ENCODE results near the gene GFAP. TPM values are rescaled to one million over a fixed set of nuclear protein-coding genes. Genes with fewer than 3 reads are reported as not detected.
A peak's percentile ranks its signal among the peaks of the same experiment; 100 is the strongest.
"Not testable (repeated sequence)": the region's sequence is repeated elsewhere in the genome, so short reads cannot be mapped to it uniquely, and the experiment has no call there.

Gene GFAP
- total RNA-seq, 4 donors from 2014 or later, result 1.4 to 4.1 (median 2.9) TPM

GRCh38 chr17:44952946-44953475 lies 37.7 kb upstream of the GFAP start:
- no peak for ATAC-seq (ENCODE audit: low FRiP score)

GRCh38 chr17:44948315-44948795 lies 33.1 kb upstream of the GFAP start:
- no peak for ATAC-seq (ENCODE audit: low FRiP score)
- TF ChIP-seq CTCF (IDR thresholded peaks at IDR 0.05), result no peak
- DNase-seq (ENCODE audit: low spot score), result no peak

More at GRCh38 chr17:44952946-44953475, 37.7 kb upstream of the GFAP start:
- TF ChIP-seq CTCF (IDR thresholded peaks at IDR 0.05), result no peak
- DNase-seq (ENCODE audit: low spot score), result no peak

- ATAC-seq (ENCODE audit: low FRiP score) (peak; percentile 97), DNase-seq (ENCODE audit: low spot score) (peak; percentile 81)
- TF ChIP-seq CTCF (IDR thresholded peaks at IDR 0.05), result no peak
Measured at GRCh38 chr17:44947461-44948314, 32.4 kb upstream of the GFAP start, which contains the start of gene KIF18B. Gene KIF18B, minus strand, starts transcription at chr17:44947773. Its CDS starts 11,429 bp downstream, at chr17:44936344.

DNA sequence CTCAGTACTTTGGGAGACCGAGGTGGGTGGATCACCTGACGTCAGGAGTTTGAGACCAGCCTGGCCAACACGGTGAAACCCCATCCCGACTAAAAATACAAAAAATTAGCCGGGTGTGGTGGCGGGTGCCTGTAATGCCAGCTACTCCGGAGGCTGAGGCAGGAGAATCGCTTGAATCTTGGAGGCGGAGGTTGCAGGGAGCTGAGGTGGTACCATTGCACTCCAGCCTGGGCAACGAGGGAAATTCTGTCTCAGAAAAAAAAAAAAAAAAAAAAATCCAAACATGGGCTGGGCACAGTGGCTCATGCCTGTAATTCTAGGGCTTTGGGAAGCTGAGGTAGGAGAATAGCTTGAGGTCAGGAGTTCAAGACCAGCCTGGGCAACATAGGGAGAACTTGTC lies 30.4 kb upstream of the GFAP start:
- ATAC-seq (ENCODE audit: low FRiP score); DNase-seq (ENCODE audit: low spot score): not testable (repeated sequence)

DNA sequence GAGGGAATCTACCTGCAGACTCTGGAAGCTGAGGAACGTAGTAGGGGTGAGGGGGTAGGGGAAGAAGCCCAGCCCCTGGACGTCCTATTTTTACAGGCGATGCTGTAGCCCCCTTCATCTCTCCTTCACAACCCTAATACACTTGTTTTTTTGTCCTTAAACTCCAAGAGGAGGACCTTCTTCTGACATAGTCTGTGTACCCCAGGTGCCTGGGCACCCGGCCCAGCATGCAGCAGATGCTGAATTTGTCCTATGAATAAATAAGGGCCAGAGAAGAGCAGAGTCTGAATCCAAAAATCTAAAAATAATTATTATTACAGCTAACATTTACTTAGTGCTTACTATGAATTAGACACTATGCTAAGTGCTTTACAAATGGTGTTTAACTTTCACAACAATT lies 27.2 kb upstream of the GFAP start:
- TF ChIP-seq CTCF (IDR thresholded peaks at IDR 0.05), result no peak
- ATAC-seq (ENCODE audit: low FRiP score) (no peak), DNase-seq (ENCODE audit: low spot score) (no peak)

GRCh38 chr17:44941712-44942331 lies 26.5 kb upstream of the GFAP start:
- DNase-seq (ENCODE audit: low spot score), result no peak
- no peak for TF ChIP-seq CTCF (IDR thresholded peaks at IDR 0.05)
- ATAC-seq (ENCODE audit: low FRiP score), result no peak

DNA sequence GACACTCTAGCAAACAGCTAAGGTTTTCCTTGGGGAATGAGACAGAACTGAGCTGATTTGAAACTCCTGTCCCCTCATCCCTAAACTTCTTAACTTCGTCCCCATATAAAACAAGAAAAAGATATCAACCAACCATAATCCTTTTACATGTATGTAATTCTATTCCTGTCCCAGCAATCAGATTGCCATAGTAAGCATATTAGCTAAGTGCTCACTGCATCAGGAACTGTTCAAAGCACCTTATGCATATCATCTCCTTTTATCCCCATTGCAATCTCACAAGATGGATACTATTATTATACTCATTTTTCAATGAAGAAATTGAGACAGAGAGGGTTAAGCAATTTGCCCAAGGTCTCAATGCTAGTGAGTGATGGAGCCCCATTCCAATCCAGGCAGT lies 25.5 kb upstream of the GFAP start:
- DNase-seq (ENCODE audit: low spot score), result no peak
- TF ChIP-seq CTCF (IDR thresholded peaks at IDR 0.05), result no peak
- no peak for ATAC-seq (ENCODE audit: low FRiP score)

All from omental fat pad (tissue), 4 donors.